Activated T-helper 1 cell treated with anti-CD3 and anti-CD28 coated beads, Interleukin-2, amount 50 U/mL, for 16 hours (primary cell): ENCODE measurements around the gene SH3PXD2A.

Source experiments
- DNase-seq, 2 donors: peaks; one replicate each; pipeline ENCODE4 v3.0.0-alpha.2; 2020; ENCODE audit warnings: low read depth in 1 of 2, low spot score in 1 of 2

SH3PXD2A gene

DNA sequence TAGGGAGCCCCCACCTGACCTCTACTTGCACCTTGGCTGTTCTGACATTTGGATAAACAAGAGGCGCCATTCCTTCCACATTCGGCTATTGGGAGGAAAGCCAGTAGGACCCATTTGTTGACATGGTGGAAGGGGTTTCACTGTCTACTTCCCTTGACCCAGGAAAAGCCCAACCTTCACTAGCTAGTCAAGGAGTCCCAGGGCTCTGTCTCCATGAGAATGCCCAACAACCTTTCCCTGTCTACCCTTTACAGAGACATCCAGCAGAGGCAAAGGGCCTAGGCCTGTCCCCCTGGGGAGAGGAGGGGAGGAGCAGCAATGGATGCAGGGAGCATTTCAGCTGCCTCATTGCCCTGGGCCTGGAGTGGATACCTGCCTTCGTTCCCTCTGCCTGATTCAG, 225.8 kb downstream of the SH3PXD2A start:
- no peak for DNase-seq

DNA sequence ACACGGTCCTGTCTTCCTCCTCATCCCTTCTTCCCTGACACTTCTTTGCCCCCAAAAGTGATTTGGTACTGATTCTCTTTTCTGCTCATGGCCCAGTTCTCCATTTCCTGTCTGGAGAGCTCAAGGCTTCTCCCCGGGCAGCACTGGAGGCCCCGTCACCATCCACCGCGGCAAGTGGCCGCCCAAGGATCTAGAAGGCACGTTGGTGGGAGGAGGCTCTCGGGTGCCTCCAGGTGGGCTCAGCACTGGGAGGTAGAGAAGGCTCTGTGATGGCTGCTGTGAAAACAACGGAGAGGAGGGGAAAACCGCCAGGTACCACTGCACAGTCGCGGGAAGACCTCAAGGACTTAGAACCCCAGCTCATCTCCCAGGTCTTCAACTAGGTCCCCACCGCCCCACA, 227.5 kb downstream of the SH3PXD2A start:
- DNase-seq, result no peak

DNA sequence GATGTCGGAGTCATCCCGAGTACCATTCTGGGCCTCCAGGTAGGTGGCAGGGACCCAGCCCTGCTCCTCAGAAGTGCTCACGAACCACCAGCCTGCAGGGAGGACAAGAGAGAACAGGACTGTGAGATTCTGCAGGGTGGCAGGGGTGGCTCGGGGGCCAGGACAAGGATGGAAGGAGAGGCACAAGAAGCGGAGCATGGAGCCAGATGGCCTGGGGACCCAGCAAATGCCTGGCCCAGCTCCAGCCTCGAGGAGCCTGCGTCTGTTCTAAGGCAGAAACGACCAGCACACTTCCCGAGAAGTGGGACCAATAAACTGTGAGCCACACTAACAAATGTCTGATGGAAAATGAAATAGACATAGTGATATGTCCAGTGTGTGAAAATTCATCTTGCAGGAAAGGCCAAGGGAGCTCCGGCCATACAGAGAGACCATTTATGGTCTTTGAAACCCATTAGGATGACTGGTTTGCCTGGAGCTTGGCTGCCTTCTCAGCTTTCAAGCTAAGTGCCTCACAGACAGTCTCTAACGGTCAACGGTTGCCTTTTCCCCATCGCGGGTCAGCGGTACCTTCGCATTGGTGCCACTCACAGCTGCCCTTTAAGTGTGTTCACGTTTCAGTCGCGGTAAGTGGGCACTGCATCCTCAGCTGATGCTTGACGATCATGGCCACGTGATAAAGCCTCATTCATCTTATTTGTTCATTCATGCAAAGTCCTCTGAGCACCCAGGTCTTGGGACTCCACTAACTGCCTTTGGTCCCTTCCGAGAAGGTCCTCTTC, 228.1 kb downstream of the SH3PXD2A start:
- no peak for DNase-seq

DNA sequence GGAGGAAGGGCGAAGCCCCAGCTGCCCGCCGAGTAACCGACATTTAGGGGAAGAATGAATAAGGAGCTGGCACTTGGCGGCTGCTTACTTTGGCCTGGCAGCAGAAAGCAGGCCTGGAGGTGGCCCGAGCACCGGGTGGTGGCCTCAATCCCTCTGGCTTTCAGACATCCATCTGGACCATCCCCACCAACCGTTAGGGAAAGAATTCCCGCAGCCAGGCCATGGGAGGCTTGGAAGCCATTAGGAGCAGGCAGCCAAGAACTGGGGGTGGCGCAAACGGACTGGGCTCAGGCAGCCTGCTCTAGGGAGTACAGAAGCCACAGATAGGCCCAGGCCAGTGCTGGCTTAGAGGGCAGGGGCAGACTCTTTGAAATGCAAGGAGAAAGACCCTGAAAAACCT, 229.2 kb downstream of the SH3PXD2A start:
- DNase-seq, result no peak

DNA sequence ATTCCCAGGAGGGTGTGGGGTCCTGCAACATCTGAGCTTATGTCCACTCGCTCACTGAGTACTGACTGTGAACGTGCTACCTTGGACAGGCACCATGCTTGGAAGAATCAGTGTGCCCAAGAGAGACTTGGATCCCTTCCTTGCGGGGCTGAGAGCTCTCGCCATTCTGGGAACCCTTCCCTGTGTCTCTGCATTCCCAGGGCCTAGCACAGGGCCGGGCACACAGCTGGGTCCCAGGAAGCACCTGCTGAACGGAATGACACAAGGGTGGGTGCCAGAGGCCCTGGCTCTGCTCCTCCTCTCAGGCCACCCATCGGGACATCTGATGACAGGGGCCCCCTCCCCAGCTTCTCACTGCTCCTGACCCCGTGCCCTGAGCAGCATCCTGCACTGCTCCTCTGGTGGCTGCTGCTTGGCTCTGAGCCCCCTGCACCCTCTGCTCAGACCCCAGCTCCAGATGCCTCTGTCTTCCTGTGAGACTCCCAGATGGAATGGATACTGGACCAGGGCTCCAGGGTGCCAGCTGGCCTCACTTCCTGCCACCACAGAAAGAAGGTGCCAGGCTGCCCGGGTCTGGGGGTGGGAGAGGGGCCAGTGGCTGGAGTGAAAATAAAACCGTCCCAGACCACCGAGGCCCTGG, 232.3 kb downstream of the SH3PXD2A start:
- DNase-seq, result no peak

DNA sequence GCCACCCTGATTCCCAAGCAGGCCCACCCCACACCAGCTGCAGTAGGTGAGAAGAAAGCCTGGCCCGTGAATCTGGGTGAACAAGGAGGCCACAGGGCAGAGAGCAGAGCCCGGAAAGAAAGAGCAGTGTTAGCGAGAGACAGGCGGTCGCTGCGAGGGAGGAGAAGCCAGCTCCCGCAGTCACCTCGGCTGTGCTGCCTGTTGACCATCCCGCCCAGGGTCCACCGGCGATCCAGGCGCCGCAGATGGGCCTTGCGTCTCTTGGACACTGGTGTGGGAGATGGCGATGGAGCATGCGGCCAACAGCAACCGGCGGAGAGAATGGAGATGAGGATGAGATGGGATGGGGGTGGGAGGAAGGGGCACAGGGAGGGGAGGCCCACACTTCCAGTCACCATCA, 233.1 kb downstream of the SH3PXD2A start:
- no peak for DNase-seq

DNA sequence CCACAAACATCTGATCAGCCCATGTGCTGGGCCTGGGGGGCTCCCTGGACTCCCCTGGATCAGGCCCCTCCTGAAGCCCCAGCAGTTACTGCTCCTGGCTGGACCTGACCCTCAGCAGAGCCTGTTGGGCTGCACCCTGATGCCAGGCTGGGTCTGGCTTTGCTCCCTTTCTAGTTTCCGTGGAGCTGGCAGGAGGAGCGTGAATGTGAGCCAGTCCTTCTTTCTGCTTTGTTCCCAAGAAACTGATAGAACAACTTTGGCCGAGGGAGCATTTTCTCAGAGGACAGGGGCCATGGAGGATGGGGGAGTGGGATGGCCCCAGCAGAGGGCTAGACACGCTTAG, 233.6 kb downstream of the SH3PXD2A start:
- DNase-seq, result no peak

DNA sequence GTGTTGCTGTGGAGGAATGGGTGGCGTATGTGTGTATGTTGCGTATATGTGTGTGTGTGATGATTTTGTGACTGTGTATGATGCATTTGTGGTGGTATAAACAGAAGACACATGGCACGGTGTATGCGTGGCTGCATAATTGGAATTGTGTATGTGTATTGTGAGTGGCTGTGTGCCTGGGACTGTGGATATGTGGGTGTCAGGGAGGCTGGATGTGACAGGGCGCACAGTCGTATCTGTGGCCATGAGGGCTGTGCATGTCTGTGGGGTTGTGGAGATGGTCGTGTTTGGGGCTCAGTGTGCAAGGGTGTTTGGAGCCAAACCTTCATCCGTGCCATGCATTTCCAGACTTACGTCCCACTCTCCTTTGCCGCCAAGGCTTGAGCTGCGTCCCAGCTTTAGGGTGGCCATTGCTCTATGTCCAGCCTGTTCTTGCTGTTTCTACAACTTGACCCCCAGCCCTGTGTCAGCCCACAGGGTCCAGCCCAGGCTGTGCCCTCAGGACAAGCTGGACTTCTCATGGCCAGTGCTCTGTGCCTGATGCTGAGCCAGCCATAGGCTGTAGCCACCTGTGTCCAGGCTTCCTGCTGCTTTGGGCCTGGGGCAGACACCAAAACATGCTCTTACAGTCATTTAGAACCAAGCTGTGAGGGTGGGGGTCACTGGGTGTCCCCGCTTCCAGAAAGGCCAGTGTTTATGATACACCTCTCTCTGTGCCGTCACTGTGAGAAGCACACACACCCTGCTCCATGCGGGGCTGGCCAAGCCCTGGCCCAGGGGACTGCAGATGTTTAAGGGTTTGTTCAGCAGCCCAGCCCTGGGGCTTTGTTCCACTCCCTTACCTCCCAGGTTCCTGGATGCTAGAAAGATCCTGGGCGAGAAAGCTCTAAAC, 234.2 kb downstream of the SH3PXD2A start:
- DNase-seq, result no peak

DNA sequence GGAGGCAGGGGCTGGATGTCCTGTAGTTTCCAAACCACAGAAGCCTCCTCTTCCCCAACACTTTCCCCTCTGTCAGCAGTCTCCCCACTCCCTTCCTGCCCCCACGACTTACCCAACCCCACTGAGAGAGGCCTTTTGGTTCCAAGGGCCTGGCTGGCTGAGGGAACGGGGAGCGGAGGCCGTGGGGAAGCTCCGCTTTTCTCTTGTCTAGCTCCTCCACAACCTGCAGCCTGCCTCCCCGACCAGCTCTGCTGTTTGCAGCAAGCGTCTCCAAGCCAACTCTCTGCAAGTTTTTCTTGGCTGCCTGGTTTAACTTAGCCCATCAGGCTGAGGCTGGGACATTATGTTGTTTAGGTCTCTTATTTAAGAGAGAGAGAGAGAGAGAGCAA, 235.0 kb downstream of the SH3PXD2A start:
- DNase-seq, result no peak

DNA sequence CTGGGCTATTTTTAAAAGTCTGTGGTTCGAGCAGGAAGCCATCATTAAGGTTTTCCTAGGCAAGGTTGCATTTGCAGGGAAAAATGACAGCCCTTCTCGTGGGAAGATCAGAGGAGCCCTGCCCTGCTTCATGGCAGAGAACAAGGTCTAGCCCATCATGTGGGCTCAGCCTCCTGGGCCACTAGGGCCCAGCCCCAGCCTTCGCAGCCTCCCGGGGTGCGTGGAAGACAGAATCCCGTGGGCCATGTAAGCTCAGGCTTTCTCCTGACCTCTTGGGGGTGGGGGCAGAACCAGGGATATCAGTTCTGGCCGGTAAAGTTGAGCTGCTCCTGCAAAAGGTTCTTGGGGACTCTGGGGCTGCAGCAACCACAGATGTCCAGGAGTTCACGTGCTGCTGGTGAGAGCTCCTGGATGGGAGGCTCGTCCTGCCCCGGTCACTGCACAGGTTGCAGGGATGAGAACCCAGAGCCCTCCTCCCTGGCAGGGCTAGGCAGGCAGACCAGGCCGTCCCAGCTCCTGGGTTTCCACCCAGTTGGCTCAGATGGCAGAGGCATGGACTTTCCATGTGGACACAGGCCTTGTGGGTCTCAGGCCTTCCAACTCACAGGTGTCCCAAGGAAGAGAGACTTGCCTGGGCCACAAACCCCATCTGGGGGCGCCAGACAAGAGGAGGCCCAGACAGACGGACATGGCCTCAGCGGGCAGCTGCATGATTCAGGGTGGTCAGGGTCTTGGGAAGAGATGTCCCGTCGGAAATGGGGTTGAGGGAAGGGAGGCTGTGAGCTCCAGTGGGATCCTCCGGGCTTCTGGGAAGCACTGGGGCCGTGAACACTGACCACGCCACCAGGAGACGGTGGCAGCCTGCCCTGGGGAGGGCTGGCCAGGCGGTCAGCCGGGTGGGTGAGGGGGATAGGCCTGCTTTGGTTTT, 235.7 kb downstream of the SH3PXD2A start:
- DNase-seq, result no peak

DNA sequence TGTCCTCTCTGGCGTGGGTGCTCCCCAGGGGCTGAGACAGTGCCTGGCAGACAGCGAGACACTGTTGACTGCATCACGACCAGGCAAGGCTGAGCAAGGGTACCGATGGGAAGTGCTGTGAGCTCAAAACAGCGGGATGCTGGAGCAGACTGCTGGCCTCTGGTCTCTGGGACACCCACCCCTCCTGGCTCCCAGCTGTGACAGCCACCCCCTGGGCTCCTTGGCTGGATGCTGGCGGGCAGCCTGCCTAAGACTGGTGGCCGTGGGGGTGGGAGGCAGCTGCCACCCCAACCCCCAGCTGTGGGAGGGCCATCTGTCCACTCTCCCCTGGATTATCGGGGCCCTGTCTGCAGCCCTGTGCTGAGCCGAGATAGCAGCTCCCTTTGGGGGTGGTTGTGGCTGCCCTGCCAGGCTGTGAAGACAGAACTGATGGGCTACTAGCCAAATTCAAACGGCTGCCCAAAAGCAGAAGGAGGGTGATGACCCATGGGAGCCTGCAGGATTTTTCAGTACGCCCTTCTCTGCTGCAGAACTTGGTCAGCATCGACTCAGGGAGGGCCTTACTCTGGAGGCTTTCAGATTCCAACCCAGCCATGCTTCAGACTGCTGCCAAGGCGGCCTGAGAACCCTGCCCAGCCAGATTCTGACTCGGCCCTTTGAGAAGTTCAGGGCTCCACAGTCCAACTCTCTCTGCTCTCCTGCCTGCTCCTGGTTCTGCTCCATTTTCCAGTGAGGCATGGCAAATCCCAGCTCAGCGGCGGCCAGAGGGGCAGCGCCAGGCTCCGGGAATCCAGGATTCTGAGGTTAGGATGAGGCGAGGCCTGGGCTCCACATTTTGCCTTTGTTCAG, 236.6 kb downstream of the SH3PXD2A start:
- no peak for DNase-seq

DNA sequence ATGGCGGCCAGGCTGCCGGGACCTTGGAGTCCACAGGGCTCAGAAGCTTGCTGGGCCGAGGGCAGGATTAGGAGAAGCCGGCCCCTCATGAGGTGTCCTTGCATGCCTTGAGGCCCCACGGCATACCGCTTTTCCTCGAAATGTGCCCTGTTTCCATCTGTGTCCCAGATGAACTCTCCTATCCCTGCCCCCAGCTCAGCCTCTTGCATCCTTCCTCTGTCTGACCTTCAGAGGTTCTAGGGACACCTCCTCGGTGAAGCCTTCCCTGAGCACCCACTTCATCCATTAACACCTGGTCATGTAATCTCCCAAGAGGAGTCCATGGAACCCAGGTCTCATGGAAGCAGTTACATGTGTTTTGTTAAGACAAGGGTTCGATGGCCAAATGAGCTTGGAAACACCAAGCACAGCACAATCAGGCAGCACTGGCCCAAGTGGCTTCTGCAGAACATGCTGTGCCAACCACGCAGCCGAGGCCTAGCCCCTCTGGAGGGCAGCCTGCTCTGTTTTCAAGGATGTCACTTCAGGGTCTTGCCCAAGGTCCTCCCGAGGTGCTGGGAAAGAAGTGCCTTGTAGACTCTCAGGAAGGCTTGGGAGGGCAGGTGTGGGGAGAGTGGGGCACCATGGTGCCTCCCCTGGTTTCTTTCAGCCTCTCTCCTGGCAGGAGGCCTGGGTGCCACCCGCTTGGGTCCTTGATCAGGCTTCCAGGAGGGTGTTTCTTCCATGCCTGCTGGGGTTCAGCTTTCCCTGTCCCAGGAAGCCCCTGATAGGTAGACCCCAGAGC, 237.6 kb downstream of the SH3PXD2A start:
- no peak for DNase-seq

DNA sequence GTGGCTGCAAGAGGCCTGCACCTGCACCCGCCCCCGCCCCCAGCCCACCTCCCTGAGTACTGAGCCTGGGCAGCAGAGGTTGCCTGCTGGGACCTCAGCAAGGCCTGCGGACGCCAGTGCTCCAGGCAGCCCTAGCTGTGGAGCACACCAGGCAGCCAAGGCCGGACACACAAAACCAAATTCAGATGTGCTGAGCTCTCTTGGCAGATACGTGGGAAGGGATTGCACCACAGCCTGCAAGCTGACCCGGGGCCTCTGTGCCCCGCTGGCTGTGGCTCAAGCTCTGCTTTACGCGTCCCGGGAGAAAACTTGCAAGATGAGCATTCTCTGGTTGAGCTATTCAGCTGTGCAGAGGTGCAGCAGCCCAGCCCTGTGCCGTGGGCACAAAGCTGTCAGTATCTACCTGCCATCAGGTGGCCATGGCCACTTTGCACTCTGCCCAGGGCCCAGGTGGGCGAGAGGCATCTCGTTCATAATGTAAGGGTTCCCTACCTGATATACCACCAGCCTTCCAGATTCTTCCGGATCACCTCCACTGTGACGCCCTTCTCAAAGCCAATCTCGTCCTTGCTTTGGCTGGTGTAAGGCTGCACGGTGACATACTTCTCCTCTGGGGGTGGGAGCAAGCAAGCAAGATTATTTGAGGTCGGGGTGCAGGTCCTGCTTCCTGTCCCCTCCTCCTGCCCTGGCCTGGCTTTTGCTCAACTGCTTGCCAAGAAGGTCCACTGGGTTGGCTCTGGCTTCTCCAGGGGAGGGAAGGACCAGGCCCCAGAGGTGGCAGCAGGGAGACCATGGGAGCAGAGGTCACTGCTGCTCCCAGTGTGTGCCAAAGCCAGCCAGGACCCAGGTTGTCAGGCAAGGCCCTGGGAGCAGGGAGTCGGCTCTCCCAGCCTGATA, 238.4 kb downstream of the SH3PXD2A start:
- DNase-seq, result no peak

DNA sequence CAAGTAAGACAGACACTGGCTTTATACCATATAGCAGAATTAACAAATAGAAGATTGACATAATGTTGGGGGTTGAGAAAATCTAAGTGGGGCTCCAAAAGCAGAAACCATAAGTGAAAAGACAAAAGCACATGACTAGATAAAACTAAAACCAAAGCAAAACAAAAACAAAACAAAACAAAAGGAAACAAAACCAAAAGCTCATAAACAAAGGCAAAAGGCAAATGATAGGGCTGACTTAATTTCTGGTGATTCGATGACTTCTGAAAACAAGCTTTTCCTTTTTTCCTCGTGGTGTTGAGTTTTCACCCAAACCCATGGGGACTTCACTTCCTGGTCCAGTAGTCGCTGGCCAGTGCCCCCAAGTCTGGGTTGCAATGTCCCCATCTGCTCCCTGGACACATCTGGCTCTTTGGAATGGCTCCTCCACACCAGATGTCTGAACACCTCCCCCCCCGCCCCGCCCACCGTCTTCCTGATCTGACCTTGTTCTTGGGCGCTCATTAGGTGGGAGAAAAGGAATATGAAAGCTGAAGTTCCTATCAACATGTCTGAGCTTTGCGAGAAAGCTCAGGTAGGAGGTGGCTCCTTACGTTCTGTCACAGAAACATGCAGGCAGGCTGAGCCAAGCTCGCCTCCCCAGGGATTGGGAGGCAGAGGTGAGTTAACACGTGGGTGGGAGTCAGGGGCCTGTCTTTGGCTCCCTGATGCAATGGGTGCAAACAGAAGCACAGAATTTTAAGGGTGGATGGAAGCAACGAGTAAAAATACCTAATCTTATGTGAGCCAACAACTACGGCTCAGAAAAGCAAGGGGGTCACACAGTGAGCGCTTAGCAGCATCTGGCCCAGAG, 240.8 kb downstream of the SH3PXD2A start:
- DNase-seq, result no peak

DNA sequence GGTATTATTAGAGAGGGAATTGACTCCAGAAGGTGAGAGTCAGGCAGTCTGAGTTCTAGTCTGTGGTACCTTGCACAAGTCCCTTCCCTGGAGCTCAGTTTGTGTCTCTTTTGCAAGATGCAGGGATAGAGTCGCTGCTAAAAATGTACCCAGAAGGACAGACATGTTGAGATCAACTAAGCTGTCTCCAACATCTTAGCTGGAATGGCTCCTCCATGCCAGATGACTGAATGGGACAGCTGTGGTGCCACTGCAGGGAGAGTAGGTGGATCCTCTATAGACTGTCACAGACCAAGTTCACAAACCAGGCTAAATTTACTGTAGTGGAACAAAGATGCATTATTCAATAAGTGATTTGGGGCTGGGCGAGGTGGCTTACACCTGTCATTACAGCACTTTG, 241.8 kb downstream of the SH3PXD2A start:
- DNase-seq, result no peak

DNA sequence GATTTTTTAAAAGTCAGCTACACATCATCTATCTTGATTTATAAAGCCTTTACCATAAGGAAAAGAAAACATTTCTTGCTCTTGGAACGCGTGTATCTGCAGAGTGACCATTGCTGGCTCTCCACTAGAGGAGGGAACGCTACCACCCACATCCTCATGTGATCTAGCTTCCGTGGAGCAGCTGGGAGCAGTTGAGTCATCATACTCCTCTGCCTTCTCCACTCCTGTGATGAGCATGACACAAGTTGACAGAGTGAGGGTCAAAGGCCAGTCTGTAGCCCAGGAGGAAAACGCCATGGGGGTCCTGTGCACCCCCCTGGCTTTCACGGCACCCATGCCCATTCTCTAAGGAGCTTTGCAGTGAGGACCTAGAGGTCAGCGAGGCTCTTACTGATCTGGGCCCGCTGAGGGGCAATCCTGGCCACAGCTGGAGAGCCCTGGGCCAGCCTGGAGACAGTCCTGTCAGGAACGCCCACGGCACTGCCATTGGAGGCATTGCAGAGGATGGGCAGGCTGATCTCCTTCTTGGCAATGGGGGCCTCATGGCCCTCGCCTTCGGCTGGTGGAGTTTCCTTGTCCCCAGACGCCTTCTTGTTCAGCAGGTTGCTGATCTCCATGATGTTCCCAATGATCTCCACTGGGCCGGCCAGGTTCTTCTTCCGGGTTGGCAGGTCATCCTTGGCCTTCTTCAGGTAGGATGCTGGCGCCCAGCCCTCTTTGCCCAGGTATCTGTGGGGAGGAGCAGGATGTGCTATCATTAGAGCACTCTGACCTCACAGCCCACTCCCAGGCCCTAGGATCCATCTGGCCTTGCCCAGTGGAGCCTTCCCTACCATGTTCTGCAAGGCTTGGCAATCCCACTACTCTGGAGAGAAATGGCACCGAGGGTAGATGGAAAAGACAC, 242.7 kb downstream of the SH3PXD2A start:
- no peak for DNase-seq
